ENCODE data around the gene ABHD11. TPM values are rescaled to one million over a fixed set of nuclear protein-coding genes. Genes with fewer than 3 reads are reported as not detected.
A peak's percentile ranks its signal among the peaks of the same experiment; 100 is the strongest.

The ABHD11 gene
- total RNA-seq, 1 experiment from 2014 or later = 74.4 TPM

DNA sequence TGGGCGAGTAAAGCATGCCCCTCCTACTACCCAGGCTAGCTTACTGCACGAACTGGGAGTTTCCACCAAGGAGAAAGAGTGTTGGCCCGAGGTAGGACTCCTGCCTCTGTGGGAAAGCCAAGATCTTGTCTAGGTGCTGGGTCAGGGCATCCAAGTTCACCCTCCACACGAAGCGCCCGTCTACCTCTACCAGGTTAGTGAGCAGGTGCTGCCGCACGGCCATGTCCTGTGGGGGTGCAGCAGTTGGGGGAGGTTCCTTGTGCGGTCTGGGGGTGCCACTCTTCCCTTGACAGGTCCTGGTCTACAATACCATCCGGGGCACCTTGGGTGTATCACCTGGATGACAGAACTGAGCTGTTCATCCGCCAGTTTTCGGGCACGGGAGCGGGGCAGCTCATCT lies 1.7 kb downstream of the ABHD11 start:
- H3K36me3 ChIP-seq (ENCODE audit: low read depth) = peaks cover 15% of the 10 kb centered on the region; the same call in 1 of the 2 replicates
- TF ChIP-seq EZH2 (IDR thresholded peaks at IDR 0.05; ENCODE audit: low read depth) = no peak
- TF ChIP-seq, protein P1, sequence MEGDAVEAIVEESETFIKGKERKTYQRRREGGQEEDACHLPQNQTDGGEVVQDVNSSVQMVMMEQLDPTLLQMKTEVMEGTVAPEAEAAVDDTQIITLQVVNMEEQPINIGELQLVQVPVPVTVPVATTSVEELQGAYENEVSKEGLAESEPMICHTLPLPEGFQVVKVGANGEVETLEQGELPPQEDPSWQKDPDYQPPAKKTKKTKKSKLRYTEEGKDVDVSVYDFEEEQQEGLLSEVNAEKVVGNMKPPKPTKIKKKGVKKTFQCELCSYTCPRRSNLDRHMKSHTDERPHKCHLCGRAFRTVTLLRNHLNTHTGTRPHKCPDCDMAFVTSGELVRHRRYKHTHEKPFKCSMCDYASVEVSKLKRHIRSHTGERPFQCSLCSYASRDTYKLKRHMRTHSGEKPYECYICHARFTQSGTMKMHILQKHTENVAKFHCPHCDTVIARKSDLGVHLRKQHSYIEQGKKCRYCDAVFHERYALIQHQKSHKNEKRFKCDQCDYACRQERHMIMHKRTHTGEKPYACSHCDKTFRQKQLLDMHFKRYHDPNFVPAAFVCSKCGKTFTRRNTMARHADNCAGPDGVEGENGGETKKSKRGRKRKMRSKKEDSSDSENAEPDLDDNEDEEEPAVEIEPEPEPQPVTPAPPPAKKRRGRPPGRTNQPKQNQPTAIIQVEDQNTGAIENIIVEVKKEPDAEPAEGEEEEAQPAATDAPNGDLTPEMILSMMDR (conservative IDR thresholded peaks at IDR 0.05) = no peak
- peak overlapping the region; percentile 88; the same call in 1 of the 2 replicates for H3K27ac ChIP-seq
- H3K27me3 ChIP-seq (ENCODE audit: insufficient read depth, low read depth) = no peaks in the 10 kb centered on the region
- peak overlapping the region; percentile 96; the same call in 1 of the 2 replicates for H3K4me3 ChIP-seq
- peaks cover 55% of the 10 kb centered on the region for H3K4me1 ChIP-seq (replicated peaks; ENCODE audit: insufficient read depth)
- no peak for DNase-seq
- POLR2A ChIA-PET (ENCODE audit: unreplicated experiment) = interaction anchor here (0.5 kb wide), 1 partner anchor 96 kb away, joined by 6 read pairs; no protein-coding TSS in a partner anchor
- CTCF ChIA-PET = no interaction called here
- H3K9me3 ChIP-seq (ENCODE audit: insufficient read depth, low read depth) = no peaks in the 10 kb centered on the region
- H2AFZ ChIP-seq = no peak overlapping the region
- H3F3A ChIP-seq (ENCODE audit: insufficient read depth, low read depth) = peaks cover 57% of the 10 kb centered on the region
- H3K9me2 ChIP-seq (ENCODE audit: insufficient read depth) = no peaks in the 10 kb centered on the region
- intact Hi-C loops (cut with micrococcal nuclease; ENCODE audit: unreplicated experiment) = loop anchor here (10.0 kb wide), 1 partner anchor 238 kb away; no protein-coding TSS in a partner anchor
- H4K20me1 ChIP-seq (ENCODE audit: insufficient read depth) = peaks cover 6% of the 10 kb centered on the region; the same call in 1 of the 2 replicates
- peak overlapping the region; percentile 97 for H3K4me2 ChIP-seq
- no TSS peak for BruUV-seq (replicated peaks)
- H3K79me2 ChIP-seq (ENCODE audit: low read depth) = peaks cover 48% of the 10 kb centered on the region

- intact Hi-C loops (cut with micrococcal nuclease; ENCODE audit: unreplicated experiment) = loop anchor here (1.0 to 10.0 kb wide), 3 partner anchors 95 to 239 kb away; partner anchors contain the start of gene CLDN4
- ChIA-PET POLR2A (ENCODE audit: unreplicated experiment) (interaction anchor here (0.6 to 1.5 kb wide), 10 partner anchors 9 to 111 kb away, joined by 3 to 13 read pairs (median 5); partner anchors contain the start of gene METTL27), CTCF (no interaction called here)
- no peaks in the 10 kb centered on the region for H3K27me3 ChIP-seq (ENCODE audit: insufficient read depth, low read depth)
- H3K9me3 ChIP-seq (ENCODE audit: insufficient read depth, low read depth) = no peaks in the 10 kb centered on the region
- H3K27ac ChIP-seq = peak overlapping the region; percentile 88
- DNase-seq = no peak
- no peaks in the 10 kb centered on the region for H3K9me2 ChIP-seq (ENCODE audit: insufficient read depth)
- H4K20me1 ChIP-seq (ENCODE audit: insufficient read depth) = peaks cover 6% of the 10 kb centered on the region; the same call in 1 of the 2 replicates
- no peak overlapping the region for H3K4me3 ChIP-seq
- BruUV-seq (replicated peaks) = no TSS peak
- TF ChIP-seq, protein P1 (conservative IDR thresholded peaks at IDR 0.05) = no peak
- TF ChIP-seq EZH2 (IDR thresholded peaks at IDR 0.05; ENCODE audit: low read depth) = no peak
- peaks cover 15% of the 10 kb centered on the region; the same call in 1 of the 2 replicates for H3K36me3 ChIP-seq (ENCODE audit: low read depth)
- H3K4me2 ChIP-seq = peak overlapping the region; percentile 65
- H3K79me2 ChIP-seq (ENCODE audit: low read depth) = peaks cover 45% of the 10 kb centered on the region
- peaks cover 54% of the 10 kb centered on the region for H3F3A ChIP-seq (ENCODE audit: insufficient read depth, low read depth)
- H3K4me1 ChIP-seq (replicated peaks; ENCODE audit: insufficient read depth) = peaks cover 42% of the 10 kb centered on the region
- H2AFZ ChIP-seq = no peak overlapping the region
Observed at GRCh38 chr7:73735528-73735905, 3.1 kb downstream of the ABHD11 start.

DNA sequence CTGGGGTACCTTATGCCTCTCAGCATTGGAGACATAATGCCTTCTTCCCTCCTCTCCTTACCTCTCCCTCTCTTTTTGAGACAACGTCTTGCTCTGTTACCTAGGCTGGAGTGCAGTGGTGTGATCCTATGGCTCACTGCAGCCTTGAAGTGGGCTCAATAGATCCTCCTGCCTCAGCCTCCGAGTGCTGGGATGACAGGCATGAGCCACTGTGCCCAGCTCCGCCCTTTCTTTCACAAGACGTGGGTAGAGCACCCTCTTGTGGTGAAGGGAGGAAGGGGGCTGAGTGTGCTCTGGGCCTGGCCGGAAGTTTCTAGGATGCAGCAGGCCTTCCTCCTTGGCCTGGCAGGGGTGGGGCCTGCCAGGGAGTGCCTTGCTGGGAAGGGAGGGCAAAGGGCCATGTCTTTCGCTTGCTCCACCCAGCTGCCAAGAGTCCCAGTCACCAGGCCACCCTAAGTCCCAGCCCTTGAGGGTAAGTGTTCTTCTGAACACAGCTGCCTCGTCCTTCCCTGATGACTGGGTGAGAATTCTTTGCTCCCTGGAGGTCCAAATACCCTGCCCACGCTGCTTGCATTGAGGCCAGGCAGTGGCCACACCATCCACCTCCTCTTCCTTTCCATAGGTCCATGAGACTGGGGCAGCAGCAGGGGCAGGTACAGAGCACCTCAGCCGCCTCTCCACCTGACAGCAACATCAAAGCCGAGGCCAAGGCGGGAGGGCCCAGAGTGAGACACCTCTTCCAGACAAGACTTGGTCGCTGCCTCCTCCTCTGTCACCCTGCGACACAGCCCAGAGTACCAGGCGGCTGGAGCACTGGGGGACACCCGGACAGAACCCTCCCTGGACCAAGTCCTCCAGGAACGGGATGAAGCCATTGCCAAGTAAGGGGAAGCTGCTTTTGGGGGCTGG lies 3.7 kb downstream of the ABHD11 start:
- Histone ChIP-seq H2AFZ (no peak overlapping the region), H3K27ac (peak overlapping the region; percentile 88), H3F3A (ENCODE audit: insufficient read depth, low read depth) (peaks cover 53% of the 10 kb centered on the region), H4K20me1 (ENCODE audit: insufficient read depth) (peaks cover 6% of the 10 kb centered on the region; the same call in 1 of the 2 replicates), H3K36me3 (ENCODE audit: low read depth) (peaks cover 15% of the 10 kb centered on the region; the same call in 1 of the 2 replicates), H3K9me2 (ENCODE audit: insufficient read depth) (no peaks in the 10 kb centered on the region), H3K9me3 (ENCODE audit: insufficient read depth, low read depth) (no peaks in the 10 kb centered on the region), H3K27me3 (ENCODE audit: insufficient read depth, low read depth) (no peaks in the 10 kb centered on the region), H3K79me2 (ENCODE audit: low read depth) (peaks cover 40% of the 10 kb centered on the region), H3K4me2 (peak overlapping the region; percentile 65), H3K4me3 (no peak overlapping the region), H3K4me1 (replicated peaks; ENCODE audit: insufficient read depth) (peaks cover 35% of the 10 kb centered on the region)
- BruUV-seq (replicated peaks) = no TSS peak
- no peak for TF ChIP-seq EZH2 (IDR thresholded peaks at IDR 0.05; ENCODE audit: low read depth)
- TF ChIP-seq, protein P1 (conservative IDR thresholded peaks at IDR 0.05) = peak; percentile 91
- POLR2A ChIA-PET (ENCODE audit: unreplicated experiment) = interaction anchor here (0.5 to 1.5 kb wide), 15 partner anchors 10 to 115 kb away, joined by 3 to 36 read pairs (median 5); partner anchors contain the start of gene METTL27
- peak; percentile 96 to 97 for DNase-seq
- intact Hi-C loops (cut with micrococcal nuclease; ENCODE audit: unreplicated experiment) = loop anchor here (1.0 to 10.0 kb wide), 3 partner anchors 95 to 240 kb away; partner anchors contain the start of gene CLDN4
- CTCF ChIA-PET = interaction anchor here (0.7 to 0.8 kb wide), 2 partner anchors 70 to 116 kb away, joined by 3 to 4 read pairs; no protein-coding TSS in a partner anchor

Measured in PC-9 (cell line).